NB4 (cell line): ENCODE results near the gene PLXNA2.
A peak's percentile ranks its signal among the peaks of the same experiment; 100 is the strongest.

Experiments used
- DNase-seq: peaks from one replicate; pipeline ENCODE4 v3.0.0; 2010; ENCODE audit warnings: low read depth
- H3K4me3 ChIP-seq: one replicate; pipeline ENCODE4 v1.5.1; 2011; ENCODE audit warnings: mild to moderate bottlenecking, low read depth, low read length, moderate library complexity
- CTCF ChIP-seq: IDR thresholded peaks from one replicate; pipeline ENCODE4 v1.5.1; 2012; ENCODE audit warnings: low read depth, low read length
- MAX ChIP-seq: IDR thresholded peaks from 2 replicates; pipeline ENCODE4 v1.6.1; 2011; ENCODE audit warnings: low read depth, low read length
- MYC ChIP-seq: IDR thresholded peaks from 2 replicates; pipeline ENCODE4 v1.6.1; 2011; ENCODE audit warnings: low read depth, low read length
- POLR2A ChIP-seq: IDR thresholded peaks from 2 replicates; pipeline ENCODE4 v1.6.1; 2011; ENCODE audit warnings: mild to moderate bottlenecking; ENCODE audit not compliant: insufficient read length; ENCODE audit errors: extremely low read depth

Gene PLXNA2

GRCh38 chr1:208243527-208243966, 637 bp downstream of the PLXNA2 start:
- peak; percentile 40 for DNase-seq
- H3K4me3 ChIP-seq, result peak overlapping the region; percentile 42
- no peak for TF ChIP-seq CTCF
- no peak for TF ChIP-seq MYC
- TF ChIP-seq MAX, result no peak

GRCh38 chr1:208242941-208243526, 1.1 kb downstream of the PLXNA2 start:
- no peak overlapping the region for H3K4me3 ChIP-seq
- DNase-seq, result peak; percentile 33

GRCh38 chr1:208242146-208242545, 2.0 kb downstream of the PLXNA2 start:
- no peak for DNase-seq
- no peak for TF ChIP-seq POLR2A
- TF ChIP-seq MYC, result no peak
- TF ChIP-seq CTCF, result no peak
- no peak for TF ChIP-seq MAX
- H3K4me3 ChIP-seq, result no peak overlapping the region

More at GRCh38 chr1:208242941-208243526, 1.1 kb downstream of the PLXNA2 start:
- TF ChIP-seq POLR2A (no peak), MAX (no peak), CTCF (no peak), MYC (no peak)

- DNase-seq, result no peak
- no peak overlapping the region for H3K4me3 ChIP-seq
- no peak for TF ChIP-seq POLR2A
- no peak for TF ChIP-seq CTCF
- TF ChIP-seq MYC, result no peak
- TF ChIP-seq MAX, result no peak
Observed at GRCh38 chr1:208241512-208241911, 2.7 kb downstream of the PLXNA2 start.

GRCh38 chr1:208240662-208241355, 3.4 kb downstream of the PLXNA2 start:
- no peak overlapping the region for H3K4me3 ChIP-seq
- peak; percentile 32 for DNase-seq
- TF ChIP-seq CTCF (no peak), MAX (no peak), MYC (no peak)
